Measurements from ENCODE around the gene GLT8D2.

Gene GLT8D2

DNA sequence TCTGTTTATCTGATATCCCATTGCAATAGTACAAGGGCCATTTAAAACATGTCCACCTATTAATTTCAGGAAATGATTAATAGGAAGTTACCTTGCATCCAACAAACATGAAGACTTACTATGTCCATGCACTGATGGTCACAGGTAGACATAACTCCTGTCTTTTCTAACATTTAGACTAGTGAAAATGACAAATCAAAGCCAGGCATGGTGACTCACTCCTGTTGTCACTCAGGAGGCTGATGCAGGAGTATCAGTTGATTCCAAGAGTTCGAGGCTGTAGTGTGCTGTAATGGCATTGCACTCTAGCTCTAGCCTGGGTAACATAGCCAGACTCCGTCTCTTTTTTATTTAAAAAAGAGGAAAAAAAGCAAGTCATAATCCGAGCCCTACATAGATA, 105.0 kb downstream of the GLT8D2 start:
- DNase-seq, result no peak

Data from NCI-H1436 (cell line).